HepG2 (cell line): ENCODE results near the gene EMILIN3. TPM values are rescaled to one million over a fixed set of nuclear protein-coding genes. Genes with fewer than 3 reads are reported as not detected.

Experiments
- CREM ChIP-seq, 2 experiments: sonication (generic) in 1 of 2; formaldehyde crosslinking in 1 of 2; IDR thresholded peaks; 2 replicates each; pipeline versions ENCODE4 v1.4.0 to v1.6.1; 2016 to 2020; ENCODE audit warnings: antibody characterized with exemption in 1 of 2, mild to moderate bottlenecking in 1 of 2, missing genetic modification reagents in 1 of 2
- EHMT2 ChIP-seq: fragments of 200-600 bp; sonication (generic); IDR thresholded peaks from 2 replicates; pipeline ENCODE4 v1.7.0; 2017; ENCODE audit warnings: antibody characterized with exemption, low read depth, low read length, borderline replicate concordance
- HMG20B ChIP-seq: conservative IDR thresholded peaks from 2 replicates; pipeline ENCODE4 v1.6.1; 2016; ENCODE audit warnings: missing genetic modification reagents, missing compliant biosample characterization
- HOXA9 ChIP-seq: sonication (generic); formaldehyde crosslinking; IDR thresholded peaks from 2 replicates; pipeline ENCODE4 v1.8.1; 2022; ENCODE audit warnings: missing genetic modification reagents, mild to moderate bottlenecking, moderate library complexity, borderline replicate concordance
- JUNB ChIP-seq: sonication (generic); formaldehyde crosslinking; IDR thresholded peaks from 2 replicates; pipeline ENCODE4 v1.8.0; 2022; ENCODE audit warnings: missing genetic modification reagents, mild to moderate bottlenecking, borderline replicate concordance
- NCOR1 ChIP-seq: fragments of 200-600 bp; sonication (generic); IDR thresholded peaks from 2 replicates; pipeline ENCODE4 v1.7.0; 2017; ENCODE audit warnings: antibody characterized with exemption, low read length, borderline replicate concordance
- PAF1 ChIP-seq: IDR thresholded peaks from 2 replicates; pipeline ENCODE4 v1.6.1; 2016; ENCODE audit warnings: missing genetic modification reagents, missing compliant biosample characterization
- RBM22 ChIP-seq: fragments of 200-400 bp; formaldehyde crosslinking; optimal IDR thresholded peaks from 2 replicates; pipeline ENCODE3; 2017; ENCODE audit warnings: mild to moderate bottlenecking, low read length, moderate library complexity
- SRSF9 ChIP-seq: fragments of 200-400 bp; formaldehyde crosslinking; IDR thresholded peaks from 2 replicates; pipeline ENCODE4 v1.6.1; 2018; ENCODE audit warnings: borderline replicate concordance, mild to moderate bottlenecking, low read depth, low read length; ENCODE audit not compliant: insufficient read depth, poor library complexity, severe bottlenecking
- TEAD2 ChIP-seq: sonication (generic); formaldehyde crosslinking; IDR thresholded peaks from 2 replicates; pipeline ENCODE4 v1.9.0; 2021; ENCODE audit warnings: missing genetic modification reagents
- TSC22D2 ChIP-seq: sonication (generic); formaldehyde crosslinking; IDR thresholded peaks from 2 replicates; pipeline ENCODE4 v1.5.1; 2020; ENCODE audit warnings: missing genetic modification reagents, mild to moderate bottlenecking, borderline replicate concordance
- ZBTB20 ChIP-seq: sonication (generic); formaldehyde crosslinking; IDR thresholded peaks from 2 replicates; pipeline ENCODE4 v1.8.1; 2023; ENCODE audit warnings: missing genetic modification reagents, low read depth, mild to moderate bottlenecking, borderline replicate concordance
- ZBTB3 ChIP-seq: sonication (generic); formaldehyde crosslinking; IDR thresholded peaks from 2 replicates; pipeline ENCODE4 v1.4.0; 2020; ENCODE audit warnings: low read depth, mild to moderate bottlenecking, moderate library complexity, missing genetic modification reagents, borderline replicate concordance
- ZFP62 ChIP-seq: sonication (generic); formaldehyde crosslinking; IDR thresholded peaks from 2 replicates; pipeline ENCODE4 v1.4.0; 2020; ENCODE audit warnings: missing genetic modification reagents
- ZNF207 ChIP-seq: fragments of 450-650 bp; IDR thresholded peaks from 2 replicates; pipeline ENCODE4 v1.6.1; 2016; ENCODE audit warnings: antibody characterized with exemption, borderline replicate concordance
- ZNF253 ChIP-seq: sonication (generic); formaldehyde crosslinking; IDR thresholded peaks from 2 replicates; pipeline ENCODE4 v1.8.0; 2022; ENCODE audit warnings: mild to moderate bottlenecking, missing genetic modification reagents, borderline replicate concordance
- ZNF263 ChIP-seq: sonication (generic); formaldehyde crosslinking; IDR thresholded peaks from 2 replicates; pipeline ENCODE4 v1.4.0; 2020; ENCODE audit warnings: missing genetic modification reagents
- ZNF430 ChIP-seq: sonication (generic); formaldehyde crosslinking; IDR thresholded peaks from 2 replicates; pipeline ENCODE4 v1.9.0; 2021; ENCODE audit warnings: mild to moderate bottlenecking, missing genetic modification reagents
- ZNF589 ChIP-seq: sonication (generic); formaldehyde crosslinking; conservative IDR thresholded peaks from 2 replicates; pipeline ENCODE4 v1.8.0; 2022; ENCODE audit warnings: mild to moderate bottlenecking, moderate library complexity, missing genetic modification reagents
- ZNF766 ChIP-seq: sonication (generic); formaldehyde crosslinking; IDR thresholded peaks from 2 replicates; pipeline ENCODE4 v1.5.0; 2020; ENCODE audit warnings: missing genetic modification reagents, borderline replicate concordance
- ZNF776 ChIP-seq: sonication (generic); formaldehyde crosslinking; IDR thresholded peaks from 2 replicates; pipeline ENCODE4 v1.4.0; 2020; ENCODE audit warnings: mild to moderate bottlenecking, missing genetic modification reagents
- ZSCAN20 ChIP-seq: sonication (generic); formaldehyde crosslinking; IDR thresholded peaks from 2 replicates; pipeline ENCODE4 v1.4.0; 2020; ENCODE audit warnings: missing genetic modification reagents, mild to moderate bottlenecking, borderline replicate concordance
- polyA plus RNA-seq, 8 experiments: library from polyadenylated mRNA; depleted of rRNA in 3 of 8; stranded (reverse) in 7 of 8; unstranded in 1 of 8; fragments of >200 nt; fragmentation: Illumina TruSeq in 4 of 8; extraction: Trizol in 4 of 8; gene quantifications; 2 replicates each; pipeline versions ENCODE4 v1.2.1 to v1.2.3, GENCODE V29; 2011 to 2016; ENCODE audit warnings: low read depth in 4 of 8, missing spikeins in 1 of 8, mixed read lengths in 1 of 8; ENCODE audit not compliant: insufficient read depth in 1 of 8
- total RNA-seq, 5 experiments: library from RNA; depleted of rRNA; stranded (reverse); fragments of >200 nt; fragmentation: Illumina TruSeq; extraction: Trizol; gene quantifications; 2 replicates each; pipeline ENCODE4 v1.2.3, GENCODE V29; 2016; ENCODE audit warnings: low read depth in 1 of 5
- TF ChIP-seq, protein P1 (sequence below): sonication (generic); formaldehyde crosslinking; IDR thresholded peaks from 2 replicates; pipeline ENCODE4 v1.9.0; 2022; ENCODE audit warnings: missing genetic modification reagents, mild to moderate bottlenecking, borderline replicate concordance
- TF ChIP-seq, protein P2 (sequence below): conservative IDR thresholded peaks from 2 replicates; pipeline ENCODE4 v1.6.1; 2018; ENCODE audit warnings: missing genetic modification reagents

Gene EMILIN3
- total and polyA plus RNA-seq, 2 of the 13 experiments (the other 11 are each of a cell fraction or from before 2014, with no cell fraction given): 0.25 to 0.29 TPM

DNA sequence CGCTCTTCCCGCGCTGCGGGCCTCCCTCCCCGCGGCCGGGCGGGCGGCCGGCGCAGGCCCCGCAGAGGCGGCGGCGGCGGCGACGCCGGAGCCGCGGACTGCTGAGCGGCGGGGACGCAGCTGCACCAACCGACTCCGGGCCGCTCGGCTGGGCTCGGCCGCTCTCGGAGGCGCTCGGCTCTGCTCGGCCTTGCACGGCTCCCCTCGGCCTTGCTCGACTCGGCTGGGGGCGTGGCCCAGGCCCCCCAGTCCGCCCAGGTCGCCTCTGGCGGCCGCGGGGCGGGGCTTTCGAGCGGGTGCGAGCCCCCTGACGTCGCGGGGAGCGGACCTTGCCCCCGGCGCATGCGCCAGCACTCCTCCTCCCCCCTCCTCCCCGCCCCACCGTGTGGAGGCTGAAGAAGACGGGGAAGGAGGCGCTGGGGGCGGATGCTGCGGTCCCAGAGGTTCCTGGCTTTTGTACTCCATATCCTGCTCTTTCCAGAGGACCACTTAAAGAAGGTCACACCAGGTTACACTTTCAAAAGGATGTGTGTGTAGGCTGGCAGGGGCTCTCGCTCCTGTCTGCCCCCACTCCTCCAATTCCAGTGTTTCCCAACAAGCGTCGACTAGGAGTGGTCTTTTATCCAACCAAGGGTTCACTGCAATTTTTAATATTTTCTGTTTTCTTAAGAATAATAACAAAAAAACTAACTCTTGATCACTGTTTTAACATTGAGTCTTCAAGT lies 48.9 kb downstream of the EMILIN3 start, which contains the start of gene ZHX3 (continued):
- TF ChIP-seq ZNF430 (CRISPR knock-in tag): no peak
- no peak for TF ChIP-seq EHMT2
- no peak for TF ChIP-seq JUNB (CRISPR knock-in tag)
- peak; percentile 82 for TF ChIP-seq ZNF263
- TF ChIP-seq HMG20B (CRISPR knock-in tag): no peak
- no peak for TF ChIP-seq ZNF589 (CRISPR knock-in tag)
- TF ChIP-seq HOXA9 (CRISPR knock-in tag): no peak
- no peak; the same call in 1 of the 2 replicates for TF ChIP-seq ZNF766 (CRISPR knock-in tag)
- TF ChIP-seq NCOR1: peak; percentile 69; the same call in 1 of the 2 replicates
- TF ChIP-seq TEAD2 (CRISPR knock-in tag): no peak
- no peak for TF ChIP-seq ZNF253 (CRISPR knock-in tag)
- peak; percentile 50 for TF ChIP-seq CREM (IDR thresholded peaks at IDR 0.05)
- TF ChIP-seq CREM (CRISPR knock-in tag; IDR thresholded peaks at IDR 0.05): no peak
- no peak for TF ChIP-seq SRSF9
- no peak for TF ChIP-seq ZNF207
- TF ChIP-seq RBM22: no peak
- no peak for TF ChIP-seq ZFP62 (CRISPR knock-in tag)
- peak; percentile 78; the same call in 1 of the 2 replicates for TF ChIP-seq ZSCAN20 (CRISPR knock-in tag)
- TF ChIP-seq ZBTB3 (CRISPR knock-in tag): 0 out of 2 replicates have a peak, but pooled peaks have one; percentile 44
- TF ChIP-seq, protein P1, sequence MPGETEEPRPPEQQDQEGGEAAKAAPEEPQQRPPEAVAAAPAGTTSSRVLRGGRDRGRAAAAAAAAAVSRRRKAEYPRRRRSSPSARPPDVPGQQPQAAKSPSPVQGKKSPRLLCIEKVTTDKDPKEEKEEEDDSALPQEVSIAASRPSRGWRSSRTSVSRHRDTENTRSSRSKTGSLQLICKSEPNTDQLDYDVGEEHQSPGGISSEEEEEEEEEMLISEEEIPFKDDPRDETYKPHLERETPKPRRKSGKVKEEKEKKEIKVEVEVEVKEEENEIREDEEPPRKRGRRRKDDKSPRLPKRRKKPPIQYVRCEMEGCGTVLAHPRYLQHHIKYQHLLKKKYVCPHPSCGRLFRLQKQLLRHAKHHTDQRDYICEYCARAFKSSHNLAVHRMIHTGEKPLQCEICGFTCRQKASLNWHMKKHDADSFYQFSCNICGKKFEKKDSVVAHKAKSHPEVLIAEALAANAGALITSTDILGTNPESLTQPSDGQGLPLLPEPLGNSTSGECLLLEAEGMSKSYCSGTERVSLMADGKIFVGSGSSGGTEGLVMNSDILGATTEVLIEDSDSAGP (CRISPR knock-in tag): no peak
- TF ChIP-seq ZBTB20 (CRISPR knock-in tag): no peak
- TF ChIP-seq TSC22D2 (CRISPR knock-in tag): no peak
- TF ChIP-seq ZNF776 (CRISPR knock-in tag): peak; percentile 21
- TF ChIP-seq, protein P2, sequence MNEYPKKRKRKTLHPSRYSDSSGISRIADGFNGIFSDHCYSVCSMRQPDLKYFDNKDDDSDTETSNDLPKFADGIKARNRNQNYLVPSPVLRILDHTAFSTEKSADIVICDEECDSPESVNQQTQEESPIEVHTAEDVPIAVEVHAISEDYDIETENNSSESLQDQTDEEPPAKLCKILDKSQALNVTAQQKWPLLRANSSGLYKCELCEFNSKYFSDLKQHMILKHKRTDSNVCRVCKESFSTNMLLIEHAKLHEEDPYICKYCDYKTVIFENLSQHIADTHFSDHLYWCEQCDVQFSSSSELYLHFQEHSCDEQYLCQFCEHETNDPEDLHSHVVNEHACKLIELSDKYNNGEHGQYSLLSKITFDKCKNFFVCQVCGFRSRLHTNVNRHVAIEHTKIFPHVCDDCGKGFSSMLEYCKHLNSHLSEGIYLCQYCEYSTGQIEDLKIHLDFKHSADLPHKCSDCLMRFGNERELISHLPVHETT (CRISPR knock-in tag): no peak
- no peak for TF ChIP-seq PAF1 (CRISPR knock-in tag)
